GM18858 (cell line): ENCODE data around the gene TENT5A.

Source experiments
- ATAC-seq: cut with Tn5 transposase; IDR thresholded peaks from one replicate; pipeline ENCODE4 v1.9.1; 2021; ENCODE audit not compliant: unreplicated experiment

Gene TENT5A

GRCh38 chr6:81772741-81773140, 20.3 kb upstream of the TENT5A start:
- peak; percentile 100 for ATAC-seq

- no peak for ATAC-seq
Measured at GRCh38 chr6:81771097-81771496, 18.6 kb upstream of the TENT5A start.

- ATAC-seq = no peak
Measured at GRCh38 chr6:81770381-81770780, 17.9 kb upstream of the TENT5A start.

- ATAC-seq = no peak
Measured at GRCh38 chr6:81769824-81770223, 17.3 kb upstream of the TENT5A start.

GRCh38 chr6:81768150-81768942, 15.9 kb upstream of the TENT5A start:
- no peak for ATAC-seq

GRCh38 chr6:81767163-81767891, 14.8 kb upstream of the TENT5A start:
- no peak for ATAC-seq

GRCh38 chr6:81766482-81767069, 14.1 kb upstream of the TENT5A start:
- ATAC-seq = no peak

- ATAC-seq = no peak
Measured at GRCh38 chr6:81764531-81764930, 12.1 kb upstream of the TENT5A start.

- no peak for ATAC-seq
Measured at GRCh38 chr6:81763968-81764367, 11.5 kb upstream of the TENT5A start.

GRCh38 chr6:81763051-81763450, 10.6 kb upstream of the TENT5A start:
- ATAC-seq = no peak

GRCh38 chr6:81762606-81763005, 10.1 kb upstream of the TENT5A start:
- ATAC-seq = no peak

GRCh38 chr6:81762132-81762531, 9.7 kb upstream of the TENT5A start:
- ATAC-seq = no peak

- ATAC-seq = no peak
Measured at GRCh38 chr6:81761197-81761596, 8.7 kb upstream of the TENT5A start.

GRCh38 chr6:81759782-81760181, 7.3 kb upstream of the TENT5A start:
- ATAC-seq = peak; percentile 54

GRCh38 chr6:81758221-81758620, 5.7 kb upstream of the TENT5A start:
- no peak for ATAC-seq

- ATAC-seq = no peak
Measured at GRCh38 chr6:81756690-81757089, 4.2 kb upstream of the TENT5A start.

GRCh38 chr6:81755551-81755950, 3.1 kb upstream of the TENT5A start:
- ATAC-seq = no peak

- ATAC-seq = no peak
Measured at GRCh38 chr6:81754906-81755305, 2.4 kb upstream of the TENT5A start.

- peak; percentile 33 for ATAC-seq
Measured at GRCh38 chr6:81753711-81754577, 1.5 kb upstream of the TENT5A start.

- ATAC-seq = peak; percentile 35
Measured at GRCh38 chr6:81752921-81753710, 635 bp upstream of the TENT5A start.
